GDM1 (cell line): ENCODE measurements around the gene PHGDH.
A peak's percentile ranks its signal among the peaks of the same experiment; 100 is the strongest.
"Not testable (repeated sequence)": the region's sequence is repeated elsewhere in the genome, so short reads cannot be mapped to it uniquely, and the experiment has no call there.

Source experiments
- DNase-seq: peaks from one replicate; lab custom pipeline; 2025; lab: John Stamatoyannopoulos, UW

PHGDH gene

DNA sequence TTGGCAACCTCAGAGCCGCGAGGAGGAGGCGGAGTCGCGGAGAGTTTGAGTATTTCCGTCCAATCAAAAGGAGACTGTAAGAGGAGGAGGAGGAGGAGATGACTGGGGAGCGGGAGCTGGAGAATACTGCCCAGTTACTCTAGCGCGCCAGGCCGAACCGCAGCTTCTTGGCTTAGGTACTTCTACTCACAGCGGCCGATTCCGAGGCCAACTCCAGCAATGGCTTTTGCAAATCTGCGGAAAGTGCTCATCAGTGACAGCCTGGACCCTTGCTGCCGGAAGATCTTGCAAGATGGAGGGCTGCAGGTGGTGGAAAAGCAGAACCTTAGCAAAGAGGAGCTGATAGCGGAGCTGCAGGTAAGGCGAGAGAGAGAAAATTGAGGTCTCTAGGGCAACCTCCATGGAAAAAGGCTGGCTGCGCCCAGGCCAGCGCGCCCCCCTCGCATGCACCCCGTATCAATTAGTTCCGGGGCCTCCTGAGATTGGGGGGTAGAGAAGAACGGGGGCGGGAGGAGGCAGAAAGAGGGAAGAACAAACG, at the start of gene PHGDH:
TSS of gene PHGDH (plus strand) at position 131 of the 538 bp plus-strand sequence. CDS start at position 220, 89 bp downstream.
- DNase-seq = peak; percentile 64

GRCh38 chr1:119662034-119662437, 49.7 kb upstream of the PHGDH start:
- no peak for DNase-seq

GRCh38 chr1:119664067-119664466, 47.7 kb upstream of the PHGDH start:
- no peak for DNase-seq

GRCh38 chr1:119667173-119667572, 44.6 kb upstream of the PHGDH start:
- no peak for DNase-seq

GRCh38 chr1:119670898-119671297, 40.8 kb upstream of the PHGDH start:
- no peak for DNase-seq

- no peak for DNase-seq
Observed at GRCh38 chr1:119673171-119673940, 38.4 kb upstream of the PHGDH start.

DNA sequence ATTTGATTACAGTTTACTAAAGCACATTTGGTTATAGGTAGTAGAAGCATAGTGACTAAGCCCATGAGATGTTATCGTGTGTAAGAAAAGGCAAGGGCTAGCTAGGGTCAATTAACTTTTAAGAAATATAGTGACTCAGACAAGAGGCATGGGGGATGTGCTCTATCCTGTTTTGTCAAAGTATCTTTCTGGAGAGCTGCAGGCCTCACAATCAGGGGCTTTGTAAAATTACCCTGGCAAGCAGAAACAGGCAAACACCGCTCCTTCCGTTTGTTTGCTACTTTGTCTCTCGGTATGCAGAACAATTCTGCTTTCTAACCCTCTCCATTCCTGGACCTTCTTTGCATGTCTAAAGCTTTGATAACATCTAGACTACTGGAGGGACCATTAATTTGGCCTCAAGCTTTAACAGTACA, 37.6 kb upstream of the PHGDH start:
- DNase-seq = no peak

DNA sequence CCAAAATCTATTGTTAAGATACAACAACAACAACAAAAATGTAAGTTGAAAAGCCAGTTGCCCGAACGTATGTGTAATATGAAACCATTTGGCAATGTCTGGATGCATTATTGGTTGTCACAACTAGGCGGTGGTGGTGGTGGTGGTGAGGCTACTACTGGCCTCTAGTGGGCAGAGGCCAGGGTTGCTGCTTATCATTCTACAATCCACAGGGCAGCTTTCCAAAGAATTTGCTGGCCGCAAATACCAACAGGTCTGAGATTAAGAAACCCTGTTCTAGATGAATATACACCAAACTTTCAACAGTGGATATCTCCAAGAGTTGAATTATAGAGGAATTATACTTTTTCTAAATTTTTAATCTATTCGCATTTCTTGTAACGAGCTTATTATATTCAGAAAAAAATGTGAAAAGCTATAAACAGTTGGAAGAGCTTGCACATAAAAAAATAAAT, 36.9 kb upstream of the PHGDH start:
- peak; percentile 7 for DNase-seq

GRCh38 chr1:119675349-119676345, 36.1 kb upstream of the PHGDH start:
- peak; percentile 18 for DNase-seq

- DNase-seq = no peak
Observed at GRCh38 chr1:119676571-119677206, 35.0 kb upstream of the PHGDH start.

- no peak for DNase-seq
Observed at GRCh38 chr1:119679223-119679622, 32.5 kb upstream of the PHGDH start.

- DNase-seq = no peak
Observed at GRCh38 chr1:119680193-119680592, 31.5 kb upstream of the PHGDH start.

DNA sequence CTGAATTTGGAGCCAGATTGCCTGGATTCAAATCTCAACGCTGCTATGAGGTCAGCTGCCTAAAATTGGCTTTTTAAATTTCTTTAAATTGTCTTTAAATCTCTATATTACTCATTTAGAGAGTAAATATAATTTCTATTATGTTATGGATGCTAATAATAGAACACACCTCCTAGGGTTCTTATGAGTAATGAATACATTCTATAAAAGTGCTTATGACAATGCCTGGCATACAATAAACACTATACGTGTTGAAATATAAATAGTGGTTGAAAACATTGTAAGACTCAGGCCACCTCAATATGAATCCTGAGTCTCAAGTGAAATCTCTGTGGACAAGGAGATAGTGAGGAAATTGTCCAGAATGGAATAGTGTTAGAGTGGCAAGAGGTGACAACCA, 31.0 kb upstream of the PHGDH start:
- DNase-seq = no peak

DNA sequence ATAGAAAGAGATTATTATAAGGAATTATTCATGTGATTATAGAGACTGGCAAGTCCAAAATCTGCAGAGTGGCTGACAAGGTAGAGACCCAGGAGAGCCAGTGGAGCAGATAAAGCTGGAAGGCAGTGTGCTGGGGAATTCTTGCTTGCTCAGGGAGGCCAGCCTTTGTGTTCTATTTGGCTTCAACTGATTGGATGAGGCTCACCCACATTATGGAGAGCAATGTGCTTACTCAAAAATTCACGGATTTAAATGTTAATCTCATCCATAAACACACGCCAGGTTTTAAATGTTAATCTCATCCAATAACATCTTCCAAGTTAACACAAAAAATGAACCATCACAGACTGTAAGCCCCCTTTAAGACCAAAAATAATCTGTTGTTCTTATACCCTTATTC, 30.2 kb upstream of the PHGDH start:
- no peak for DNase-seq

GRCh38 chr1:119682141-119682540, 29.6 kb upstream of the PHGDH start:
- no peak for DNase-seq

GRCh38 chr1:119683893-119684292, 27.8 kb upstream of the PHGDH start:
- no peak for DNase-seq

GRCh38 chr1:119686661-119687060, 25.1 kb upstream of the PHGDH start:
- no peak for DNase-seq

DNA sequence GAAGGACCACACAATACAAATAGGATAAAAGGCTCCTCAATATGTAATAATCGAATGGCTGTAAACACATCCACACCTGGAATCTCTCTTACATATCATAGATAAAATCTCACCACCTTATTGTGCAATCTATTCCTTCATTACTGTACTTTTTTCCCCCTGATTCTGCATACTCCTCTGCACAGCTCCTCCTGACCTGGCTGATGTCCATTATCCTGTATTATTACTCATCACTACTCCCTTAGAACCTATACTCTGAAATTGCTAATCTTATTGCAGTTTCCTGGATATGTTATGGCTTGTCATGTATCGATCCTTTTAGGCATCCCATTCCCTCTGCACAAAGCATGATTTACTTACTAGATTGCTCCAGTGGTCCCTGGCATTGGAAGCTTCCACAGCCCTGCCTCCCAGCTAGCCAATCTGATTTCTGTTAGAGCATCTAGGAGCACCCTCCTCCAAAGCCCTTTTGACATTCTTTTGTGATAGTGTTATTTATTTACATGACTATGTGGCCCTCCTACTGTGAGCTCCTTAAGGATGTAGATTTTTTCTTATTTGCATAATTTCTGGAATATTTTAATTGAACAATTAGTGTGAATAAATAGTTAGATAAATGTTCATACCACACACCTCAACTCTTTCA, 24.2 kb upstream of the PHGDH start:
- no peak for DNase-seq

DNA sequence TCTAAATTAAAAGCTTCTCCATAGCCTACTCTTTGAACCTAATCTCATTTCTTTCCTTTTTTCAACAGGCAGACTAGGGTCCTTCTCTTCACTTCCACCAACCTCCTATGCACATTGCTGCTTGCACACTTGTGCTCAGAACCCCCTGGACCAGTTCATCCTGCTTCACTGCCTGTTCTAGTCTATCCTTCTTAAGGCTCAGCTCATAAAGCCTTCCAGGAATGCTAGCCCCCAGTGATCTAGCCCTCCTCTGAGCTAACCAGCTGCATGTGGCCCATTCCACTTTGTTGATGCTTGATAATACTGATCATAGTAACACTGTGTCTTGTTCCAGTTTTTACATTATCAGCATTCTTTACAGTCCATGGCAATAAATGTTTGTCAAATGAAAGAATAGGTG, 22.9 kb upstream of the PHGDH start:
- no peak for DNase-seq

DNA sequence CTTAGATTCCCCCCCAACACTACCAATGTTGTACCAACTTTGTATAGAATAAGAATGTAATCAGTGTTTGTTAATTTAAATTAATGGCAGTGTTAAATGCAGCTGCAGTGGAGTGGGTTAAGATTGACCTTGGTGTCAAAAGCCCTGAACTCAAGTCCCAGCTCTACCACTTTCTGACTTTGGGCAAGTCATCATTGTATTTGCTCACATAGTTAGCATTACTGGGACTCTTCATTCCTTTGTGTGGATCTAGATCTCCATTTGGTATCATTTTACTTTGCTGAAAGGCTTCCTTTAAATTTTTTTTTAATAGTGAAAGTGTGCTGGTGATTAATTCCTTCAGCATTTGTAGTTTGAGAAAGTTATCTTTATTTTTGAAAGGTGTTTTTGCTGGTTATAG, 22.2 kb upstream of the PHGDH start:
- DNase-seq = no peak

DNA sequence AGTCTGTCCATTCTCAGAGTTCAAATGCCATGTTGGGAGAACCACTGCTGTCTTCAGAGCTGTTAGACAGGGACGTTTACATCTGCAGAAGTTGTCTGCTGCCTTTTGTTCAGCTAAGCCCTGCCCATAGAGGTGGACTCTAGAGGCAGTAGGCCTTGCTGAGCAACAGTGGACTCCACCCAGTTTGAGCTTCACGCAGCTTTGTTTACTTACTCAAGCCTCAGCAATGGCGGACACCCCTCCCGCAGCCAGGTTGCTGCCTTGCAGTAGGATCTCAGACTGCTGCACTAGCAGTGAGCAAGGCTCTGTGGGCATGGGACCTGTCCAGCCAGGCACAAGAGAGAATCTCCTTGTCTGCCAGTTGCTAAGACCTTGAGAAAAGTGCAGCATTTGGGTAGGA, 14.9 kb upstream of the PHGDH start:
- DNase-seq = not testable (repeated sequence)

DNA sequence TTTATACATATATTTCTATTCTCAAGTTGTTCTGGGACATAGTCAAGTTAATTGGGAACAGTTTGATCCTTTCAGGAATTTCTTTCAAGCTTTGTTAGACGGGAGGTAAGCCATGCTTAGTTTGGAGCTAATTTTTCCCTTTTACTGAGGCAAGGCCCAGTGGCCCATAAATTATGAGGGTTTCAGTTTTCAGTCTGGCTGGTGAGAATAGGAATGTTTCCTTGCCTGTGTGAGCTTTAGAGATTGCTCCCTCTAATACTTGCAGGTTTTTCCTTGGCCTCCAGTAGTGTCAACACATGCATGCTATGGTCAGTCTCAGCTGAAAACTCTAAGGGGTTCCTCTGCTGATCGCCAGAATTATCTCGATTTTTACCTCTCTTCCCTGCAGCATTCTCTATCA, 14.1 kb upstream of the PHGDH start:
- DNase-seq = no peak
